WTC11 (cell line): ENCODE results near the gene SLC26A5.

Source experiments
- ATF2 ChIP-seq: sonication (generic); formaldehyde crosslinking; IDR thresholded peaks from 2 replicates; pipeline ENCODE4 v1.8.1; 2022; ENCODE audit warnings: low read depth, missing genetic modification reagents, borderline replicate concordance
- CTCF ChIP-seq: fragments of 200-600 bp; IDR thresholded peaks from 2 replicates; pipeline ENCODE4 v1.8.0; 2022; ENCODE audit warnings: antibody characterized with exemption
- GRHL2 ChIP-seq: fragments of 250-450 bp; sonication (Bioruptor Pico); IDR thresholded peaks from 2 replicates; pipeline ENCODE4 v1.8.0; 2022; ENCODE audit warnings: mild to moderate bottlenecking, moderate library complexity; ENCODE audit not compliant: insufficient replicate concordance, severe bottlenecking
- IRF1 ChIP-seq: sonication (generic); formaldehyde crosslinking; IDR thresholded peaks from 2 replicates; pipeline ENCODE4 v1.8.0; 2023; ENCODE audit warnings: missing genetic modification reagents
- NFE2L1 ChIP-seq: sonication (generic); formaldehyde crosslinking; IDR thresholded peaks from 2 replicates; pipeline ENCODE4 v1.8.1; 2023; ENCODE audit warnings: missing genetic modification reagents
- NR3C1 ChIP-seq: sonication (generic); formaldehyde crosslinking; conservative IDR thresholded peaks from 2 replicates; pipeline ENCODE4 v1.8.1; 2023; ENCODE audit warnings: low read depth, mild to moderate bottlenecking, missing genetic modification reagents
- RELA ChIP-seq: sonication (generic); formaldehyde crosslinking; IDR thresholded peaks from 2 replicates; pipeline ENCODE4 v1.8.1; 2022; ENCODE audit warnings: missing genetic modification reagents, mild to moderate bottlenecking, borderline replicate concordance
- TEAD1 ChIP-seq: sonication (generic); formaldehyde crosslinking; IDR thresholded peaks from 2 replicates; pipeline ENCODE4 v1.8.0; 2022; ENCODE audit warnings: mild to moderate bottlenecking, missing genetic modification reagents
- ZNF138 ChIP-seq: sonication (generic); formaldehyde crosslinking; conservative IDR thresholded peaks from 2 replicates; pipeline ENCODE4 v1.8.1; 2022; ENCODE audit warnings: mild to moderate bottlenecking, moderate library complexity, missing genetic modification reagents
- ZNF416 ChIP-seq: fragments of 250-450 bp; sonication (Bioruptor Pico); IDR thresholded peaks from 2 replicates; pipeline ENCODE4 v1.9.0; 2021; ENCODE audit warnings: mild to moderate bottlenecking, inconsistent platforms

- TF ChIP-seq CTCF, result no peak
- TF ChIP-seq ZNF138 (CRISPR knock-in tag), result no peak
- no peak for TF ChIP-seq NR3C1 (CRISPR knock-in tag)
- no peak for TF ChIP-seq TEAD1 (CRISPR knock-in tag)
- TF ChIP-seq NFE2L1 (CRISPR knock-in tag), result no peak
- TF ChIP-seq IRF1 (CRISPR knock-in tag), result no peak
- TF ChIP-seq GRHL2 (CRISPR knock-in tag), result no peak
- no peak for TF ChIP-seq RELA (CRISPR knock-in tag)
- no peak for TF ChIP-seq ATF2 (CRISPR knock-in tag)
- TF ChIP-seq ZNF416 (CRISPR knock-in tag), result no peak
These were observed 34.8 kb upstream of the SLC26A5 start for GRCh38 chr7:103480771-103481170.
